HG02588 (cell line): ENCODE measurements around the gene MAP4K4.
"Not testable (repeated sequence)": the region's sequence is repeated elsewhere in the genome, so short reads cannot be mapped to it uniquely, and the experiment has no call there.

Experiments
- ATAC-seq: cut with Tn5 transposase; IDR thresholded peaks from one replicate; pipeline ENCODE4 v1.9.1; 2021; ENCODE audit warnings: mild to moderate bottlenecking, moderate library complexity; ENCODE audit not compliant: unreplicated experiment

MAP4K4 gene

DNA sequence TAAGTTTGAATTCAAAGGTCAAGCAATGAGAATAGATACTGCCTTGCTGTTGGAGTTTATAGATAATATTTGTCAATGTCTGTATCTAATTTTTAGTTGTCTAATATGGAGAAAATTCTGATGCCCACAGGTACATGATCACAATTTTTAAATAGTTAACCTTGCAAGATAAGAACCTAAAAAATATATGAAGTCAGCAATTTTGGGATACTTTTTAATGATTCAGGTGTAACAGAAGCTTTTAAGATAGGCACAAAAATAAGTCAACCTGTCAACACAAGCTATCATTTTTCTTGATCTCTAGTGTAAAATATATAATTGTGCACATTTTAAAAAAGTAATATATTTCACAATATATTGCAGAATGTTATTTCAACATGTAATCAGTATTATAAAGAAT, 201.8 kb downstream of the MAP4K4 start:
- no peak for ATAC-seq

GRCh38 chr2:101899871-101900270, 202.4 kb downstream of the MAP4K4 start:
- no peak for ATAC-seq

DNA sequence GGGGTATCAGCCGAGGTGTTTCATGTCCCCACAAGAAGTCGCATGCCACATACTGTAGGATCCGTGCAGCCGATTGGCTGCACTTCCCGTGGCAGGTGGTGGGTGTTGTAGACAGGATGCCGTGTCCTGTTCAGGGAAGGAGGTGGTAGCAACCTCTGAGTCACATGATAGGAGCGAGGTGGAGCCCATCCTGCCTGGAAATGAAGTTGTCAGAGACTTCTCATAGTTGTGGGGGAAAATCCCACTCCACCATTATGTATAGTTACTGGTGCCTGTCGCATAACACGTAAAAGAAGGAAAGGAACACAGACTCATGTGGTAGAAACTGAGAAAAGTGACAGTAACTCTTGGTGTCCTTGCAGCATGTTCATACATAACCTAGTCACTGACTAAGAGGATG, 202.9 kb downstream of the MAP4K4 start:
- ATAC-seq: peak; percentile 88

DNA sequence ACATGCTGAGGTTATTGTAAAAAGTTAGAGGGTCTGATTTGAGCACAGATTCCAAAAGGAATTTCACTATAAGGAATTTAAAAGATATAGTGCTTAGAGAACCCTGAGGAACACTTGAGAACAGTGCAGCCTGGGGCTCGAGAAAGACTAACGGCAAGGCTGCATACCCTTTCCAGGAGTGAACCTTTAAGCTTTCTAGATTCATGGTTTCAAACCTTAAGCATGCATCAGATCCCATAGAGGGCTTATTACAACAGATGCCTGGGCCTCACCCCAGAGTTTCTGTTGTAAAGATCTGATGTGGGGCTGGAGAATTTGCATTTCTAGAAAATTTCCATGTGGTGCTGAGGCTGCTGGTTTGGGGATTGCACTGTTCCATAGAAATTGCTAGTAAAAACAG, 203.7 kb downstream of the MAP4K4 start:
- no peak for ATAC-seq

- ATAC-seq: no peak
Measured at GRCh38 chr2:101902169-101902568, 204.7 kb downstream of the MAP4K4 start.

GRCh38 chr2:101904916-101905315, 207.4 kb downstream of the MAP4K4 start:
- ATAC-seq: no peak

DNA sequence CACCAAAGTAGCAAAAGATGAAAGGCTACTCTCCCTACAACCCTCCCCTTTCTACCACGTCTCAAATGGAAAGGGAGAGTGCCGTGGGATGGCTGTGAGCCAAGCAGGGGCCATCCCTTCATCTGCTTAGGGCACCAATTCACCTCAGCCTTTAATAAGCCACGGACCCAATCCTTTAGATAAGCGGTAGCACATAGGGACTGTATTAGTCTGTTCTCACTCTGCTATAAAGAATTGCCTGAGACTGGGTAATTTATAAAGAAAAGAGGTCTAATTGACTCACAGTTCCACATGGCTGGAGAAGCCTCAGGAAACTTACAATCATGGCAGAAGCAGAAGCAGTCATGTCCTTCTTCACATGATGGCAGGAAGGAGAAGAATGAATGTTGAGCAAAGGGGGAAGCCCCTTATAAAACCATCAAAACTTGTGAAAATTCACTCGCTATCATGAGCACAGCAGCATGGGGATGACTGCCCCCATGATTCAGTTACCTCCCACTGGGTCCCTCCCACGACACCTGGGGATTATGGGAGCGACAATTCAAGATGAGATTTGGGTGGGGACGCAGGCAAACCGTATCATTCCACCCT, 208.3 kb downstream of the MAP4K4 start:
- no peak for ATAC-seq

GRCh38 chr2:101909760-101910159, 212.3 kb downstream of the MAP4K4 start:
- no peak for ATAC-seq

GRCh38 chr2:101912545-101912944, 215.0 kb downstream of the MAP4K4 start:
- ATAC-seq: peak; percentile 91

DNA sequence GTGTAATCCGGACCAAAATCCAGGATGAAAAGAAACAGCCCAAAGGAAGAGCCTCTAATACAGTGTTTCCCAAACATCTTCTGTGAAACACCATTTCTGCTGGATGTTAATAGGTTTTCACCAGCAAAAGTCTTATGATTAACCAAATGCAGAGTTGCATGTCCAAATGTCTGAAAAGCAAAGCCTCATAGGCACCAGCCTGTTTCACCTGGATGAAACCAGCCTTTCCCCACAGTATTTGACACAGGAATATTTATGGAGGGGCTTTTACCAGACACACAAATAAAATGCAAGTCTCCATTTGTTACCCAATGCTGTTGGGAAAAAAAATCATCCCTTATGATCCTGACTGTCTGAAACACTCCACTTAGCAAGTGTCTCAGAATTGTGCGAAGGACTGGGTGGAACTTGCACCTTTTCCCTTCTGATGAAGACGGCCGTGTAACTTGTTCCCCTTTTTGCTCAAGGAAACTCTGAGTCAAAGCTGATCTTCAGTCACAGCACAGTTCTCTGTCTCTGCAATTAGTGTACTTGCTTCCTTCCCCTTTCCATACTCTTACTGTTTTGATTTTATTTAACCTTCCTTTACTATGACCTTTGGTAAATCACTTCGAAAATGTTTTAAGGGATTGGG, 223.9 kb downstream of the MAP4K4 start:
- ATAC-seq: no peak

DNA sequence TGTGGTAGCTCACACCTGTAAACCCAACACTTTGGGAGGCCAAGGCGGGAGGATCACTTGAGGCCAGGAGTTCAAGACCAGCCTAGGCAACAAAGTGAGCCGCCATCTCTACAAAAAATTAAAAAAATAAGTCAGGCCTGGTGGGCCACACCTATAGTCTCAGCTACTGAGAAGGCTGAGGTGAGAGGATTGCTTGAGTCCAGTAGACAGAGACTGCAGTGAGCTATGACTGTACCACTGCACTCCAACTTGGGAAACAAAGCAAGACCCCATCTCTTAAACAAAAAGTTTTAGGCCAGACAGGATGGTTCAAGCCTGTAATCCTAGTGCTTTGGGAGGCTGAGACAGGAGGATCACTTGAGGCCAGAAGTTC, 224.4 kb downstream of the MAP4K4 start:
- ATAC-seq: no peak

DNA sequence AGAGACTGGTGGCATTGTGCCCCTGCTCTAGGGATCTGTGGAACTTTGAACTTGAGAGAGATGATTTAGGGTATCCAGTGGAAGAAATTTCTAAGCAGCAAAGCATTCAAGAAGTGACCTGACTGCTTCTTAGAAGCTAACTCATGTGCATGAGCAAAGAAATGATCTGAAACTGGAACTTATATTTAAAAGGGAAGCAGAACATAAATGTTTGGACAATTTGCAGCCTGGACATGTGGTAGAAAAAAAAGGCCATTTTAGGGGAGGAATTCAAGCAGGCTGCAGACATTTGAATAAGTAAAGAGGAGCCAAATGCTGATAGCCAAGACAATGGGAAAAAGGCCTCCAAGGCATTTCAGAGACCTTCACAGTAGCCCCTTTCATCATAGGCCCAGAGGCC, 226.8 kb downstream of the MAP4K4 start:
- not testable (repeated sequence) for ATAC-seq

- no peak for ATAC-seq
Measured at GRCh38 chr2:101930019-101930418, 232.5 kb downstream of the MAP4K4 start.

GRCh38 chr2:101930847-101931246, 233.3 kb downstream of the MAP4K4 start:
- no peak for ATAC-seq

- no peak for ATAC-seq
Measured at GRCh38 chr2:101931402-101931801, 233.9 kb downstream of the MAP4K4 start.

DNA sequence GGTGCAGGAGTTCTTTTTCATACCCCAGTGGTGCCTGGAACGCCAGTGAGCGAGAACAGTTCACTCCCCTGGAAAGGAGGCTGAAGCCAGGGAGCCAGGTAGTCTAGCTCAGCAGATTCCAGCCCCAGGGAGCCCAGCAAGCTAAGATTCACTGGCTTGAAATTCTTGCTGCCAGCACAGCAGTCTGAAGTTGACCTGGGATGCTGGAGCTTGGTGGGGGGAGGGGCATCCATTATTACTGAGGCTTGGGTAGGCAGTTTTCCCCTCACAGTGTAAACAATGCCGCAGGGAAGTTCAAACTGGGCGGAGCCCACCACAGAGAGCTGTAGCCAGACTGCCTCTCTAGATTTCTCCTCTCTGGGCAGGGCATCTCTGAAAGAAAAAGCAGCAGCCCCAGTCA, 238.3 kb downstream of the MAP4K4 start:
- ATAC-seq: not testable (repeated sequence)

- no peak for ATAC-seq
Measured at GRCh38 chr2:101942851-101943250, 245.3 kb downstream of the MAP4K4 start.
